SK-N-SH (cell line): ENCODE results near the gene MAP3K12. TPM values are rescaled to one million over a fixed set of nuclear protein-coding genes. Genes with fewer than 3 reads are reported as not detected.

Experiments
- CTCF ChIA-PET: fragments of 300-600, 350-600 bp; formaldehyde crosslinking; extraction: SDS; loops from one replicate; lab custom pipeline; 2021; lab: Yijun Ruan, JAX
- POLR2A ChIA-PET: fragments of 350-600 bp; sonication (Branson Sonifier 250); formaldehyde crosslinking; extraction: SDS; loops from one replicate; lab custom pipeline; 2020; ENCODE audit warnings: antibody characterized with exemption, inconsistent platforms; lab: Yijun Ruan, JAX
- DNase-seq: peaks from one replicate; pipeline ENCODE4 v3.0.0; 2012
- H2AFZ ChIP-seq: fragments of 200-600 bp; sonication (generic); 2 replicates; pipeline ENCODE4 v1.8.1; 2016; ENCODE audit warnings: antibody characterized with exemption, mild to moderate bottlenecking, low read depth
- H3F3A ChIP-seq: fragments of 200-600 bp; sonication (generic); replicated peaks from 2 replicates; pipeline ENCODE3; 2016; ENCODE audit warnings: antibody characterized with exemption, mild to moderate bottlenecking; ENCODE audit not compliant: insufficient read depth
- H3K27ac ChIP-seq, 2 experiments: fragments of 200-500 bp in 1 of 2; fragments of 200-600 bp in 1 of 2; sonication (Bioruptor generic) in 1 of 2; sonication (generic), shearing (Covaris generic) in 1 of 2; 2 replicates each; pipeline versions ENCODE4 v1.5.1 to v1.6.1; 2014 to 2016; ENCODE audit warnings: low read depth in 2 of 2, inconsistent platforms in 1 of 2, low read length in 1 of 2, mild to moderate bottlenecking in 1 of 2, mixed read lengths in 1 of 2
- H3K27me3 ChIP-seq: fragments of 200-600 bp; sonication (generic), shearing (Covaris generic); 2 replicates; pipeline ENCODE4 v1.6.1; 2016; ENCODE audit warnings: mixed run types; ENCODE audit not compliant: insufficient read depth
- H3K36me3 ChIP-seq, 2 experiments: fragments of 200-500 bp in 1 of 2; fragments of 200-600 bp in 1 of 2; sonication (Bioruptor generic) in 1 of 2; sonication (generic) in 1 of 2; replicated peaks in 1 of 2; 2 replicates each; pipeline versions ENCODE3 to v1.5.1; 2014 to 2016; ENCODE audit warnings: low read length in 1 of 2, mild to moderate bottlenecking in 1 of 2; ENCODE audit not compliant: insufficient read depth in 2 of 2, control insufficient read depth in 1 of 2
- H3K4me1 ChIP-seq, 2 experiments: fragments of 200-500 bp in 1 of 2; fragments of 200-600 bp in 1 of 2; sonication (Bioruptor generic) in 1 of 2; sonication (generic), shearing (Covaris generic) in 1 of 2; 2 replicates each; pipeline versions ENCODE4 v1.5.1 to v1.6.1; 2014 to 2016; ENCODE audit warnings: low read depth in 1 of 2, low read length in 1 of 2, mixed run types in 1 of 2; ENCODE audit not compliant: insufficient read depth in 2 of 2, control insufficient read depth in 1 of 2
- H3K4me2 ChIP-seq: fragments of 200-600 bp; sonication (generic), shearing (Covaris generic); 2 replicates; pipeline ENCODE4 v1.6.1; 2017; ENCODE audit warnings: mixed run types
- H3K4me3 ChIP-seq, 2 experiments: fragments of 200-500 bp in 1 of 2; fragments of 200-600 bp in 1 of 2; sonication (Bioruptor generic) in 1 of 2; sonication (generic), shearing (Covaris generic) in 1 of 2; 2 replicates each; pipeline versions ENCODE4 v1.5.1 to v1.8.1; 2014 to 2016; ENCODE audit warnings: low read depth in 2 of 2, inconsistent platforms in 1 of 2, low read length in 1 of 2, mild to moderate bottlenecking in 1 of 2, mixed read lengths in 1 of 2, moderate library complexity in 1 of 2
- H3K79me2 ChIP-seq: fragments of 200-600 bp; sonication (generic); 2 replicates; pipeline ENCODE4 v1.8.1; 2017; ENCODE audit warnings: mild to moderate bottlenecking; ENCODE audit not compliant: insufficient read depth
- H3K9ac ChIP-seq: fragments of 200-600 bp; sonication (generic); 2 replicates; pipeline ENCODE4 v1.6.1; 2017; ENCODE audit warnings: mixed run types
- H3K9me2 ChIP-seq: fragments of 200-600 bp; sonication (generic); 2 replicates; pipeline ENCODE4 v1.6.1; 2017; ENCODE audit warnings: mixed run types
- H3K9me3 ChIP-seq: fragments of 200-600 bp; sonication (generic); 2 replicates; pipeline ENCODE4 v1.6.1; 2017; ENCODE audit warnings: mixed run types, mild to moderate bottlenecking, moderate library complexity
- H4K20me1 ChIP-seq: fragments of 200-600 bp; sonication (generic); 2 replicates; pipeline ENCODE4 v1.6.1; 2017; ENCODE audit warnings: mild to moderate bottlenecking, mixed run types; ENCODE audit not compliant: insufficient read depth
- CTCF ChIP-seq: fragments of 200-600 bp; sonication (generic); IDR thresholded peaks from 2 replicates; pipeline ENCODE4 v1.6.1; 2017; ENCODE audit warnings: antibody characterized with exemption, mild to moderate bottlenecking, moderate library complexity
- ELF1 ChIP-seq: IDR thresholded peaks from 2 replicates; pipeline ENCODE4 v1.4.0; 2012
- EZH2phosphoT487 ChIP-seq: fragments of 200-600 bp; sonication (generic); IDR thresholded peaks from 2 replicates; pipeline ENCODE4 v1.6.1; 2017; ENCODE audit warnings: low read depth, mixed run types, mild to moderate bottlenecking, antibody characterized with exemption, moderate library complexity, borderline replicate concordance
- FOSL2 ChIP-seq: IDR thresholded peaks from 2 replicates; pipeline ENCODE4 v1.4.0; 2012; ENCODE audit warnings: low read depth, mild to moderate bottlenecking, moderate library complexity, borderline replicate concordance
- FOXJ3 ChIP-seq: sonication (generic); formaldehyde crosslinking; IDR thresholded peaks from 2 replicates; pipeline ENCODE4 v1.5.1; 2020; ENCODE audit warnings: mild to moderate bottlenecking, missing genetic modification reagents
- GABPA ChIP-seq: IDR thresholded peaks from 2 replicates; pipeline ENCODE4 v1.4.0; 2012; ENCODE audit warnings: low read depth, mild to moderate bottlenecking
- GATA2 ChIP-seq: sonication (generic); formaldehyde crosslinking; IDR thresholded peaks from 2 replicates; pipeline ENCODE4 v1.5.0; 2020; ENCODE audit warnings: mild to moderate bottlenecking, missing genetic modification reagents
- JUND ChIP-seq: IDR thresholded peaks from 2 replicates; pipeline ENCODE4 v1.4.0; 2012
- MAX ChIP-seq: IDR thresholded peaks from 2 replicates; pipeline ENCODE4 v1.4.0; 2012; ENCODE audit warnings: low read depth
- MEF2A ChIP-seq: IDR thresholded peaks from 2 replicates; pipeline ENCODE4 v1.4.0; 2012; ENCODE audit warnings: low read depth, borderline replicate concordance
- POLR2AphosphoS5 ChIP-seq: IDR thresholded peaks from 2 replicates; pipeline ENCODE4 v1.6.1; 2012; ENCODE audit warnings: low read depth, low read length
- RCOR1 ChIP-seq: fragments of 150-350 bp; IDR thresholded peaks from 2 replicates; pipeline ENCODE4 v1.6.1; 2017; ENCODE audit warnings: antibody characterized with exemption, low read length
- REST ChIP-seq: IDR thresholded peaks from 2 replicates; pipeline ENCODE4 v1.6.1; 2012; ENCODE audit warnings: mild to moderate bottlenecking, low read depth, low read length, moderate library complexity
- TAF1 ChIP-seq: IDR thresholded peaks from 2 replicates; pipeline ENCODE4 v1.6.1; 2012; ENCODE audit warnings: low read depth, mild to moderate bottlenecking, low read length, moderate library complexity, borderline replicate concordance
- TCF12 ChIP-seq: IDR thresholded peaks from 2 replicates; pipeline ENCODE4 v1.4.0; 2012
- TEAD4 ChIP-seq: IDR thresholded peaks from 2 replicates; pipeline ENCODE4 v1.4.0; 2012; ENCODE audit warnings: mild to moderate bottlenecking, borderline replicate concordance; ENCODE audit not compliant: insufficient read depth
- USF1 ChIP-seq: IDR thresholded peaks from 2 replicates; pipeline ENCODE4 v1.4.0; 2012; ENCODE audit warnings: low read depth, borderline replicate concordance
- USF2 ChIP-seq: fragments of 150-350 bp; IDR thresholded peaks from 2 replicates; pipeline ENCODE4 v1.6.1; 2017; ENCODE audit warnings: antibody characterized with exemption, low read length, low read depth, borderline replicate concordance
- YY1 ChIP-seq: IDR thresholded peaks from 2 replicates; pipeline ENCODE4 v1.4.0; 2012; ENCODE audit warnings: low read depth, mild to moderate bottlenecking
- WGBS: methylation state at CpG from one replicate; pipeline ENCODE4 v1.1.6; 2017; ENCODE audit warnings: low lambda C conversion rate; 5-methylcytosine and 5-hydroxymethylcytosine counted together
- polyA plus RNA-seq, 3 experiments: library from polyadenylated mRNA; depleted of rRNA; stranded (reverse); fragments of >200 nt; gene quantifications; 2 replicates each; pipeline ENCODE4 v1.2.3, GENCODE V29; 2012

MAP3K12 gene
- polyA plus RNA-seq, 1 of the 3 experiments (the other 2 are of a cell fraction) = 57.6 TPM

- TF ChIP-seq GATA2 (CRISPR knock-in tag) = no peak
- no peak for TF ChIP-seq TAF1
- no peak for TF ChIP-seq FOSL2
- TF ChIP-seq MAX = no peak
- no peak for TF ChIP-seq YY1
- no peak for TF ChIP-seq TCF12
- POLR2A ChIA-PET = no interaction called here
Measured at GRCh38 chr12:53498235-53498630, 1.0 kb downstream of the MAP3K12 start.

GRCh38 chr12:53497461-53497860 lies 1.8 kb downstream of the MAP3K12 start:
- peaks cover 20% of the 10 kb centered on the region for H3F3A ChIP-seq
- no peak for DNase-seq
- peaks cover 20 to 47% of the 10 kb centered on the region in 2 experiments for H3K4me1 ChIP-seq
- no peak overlapping the region for H2AFZ ChIP-seq
- no peaks in the 10 kb centered on the region for H3K9me3 ChIP-seq
- CTCF ChIA-PET = interaction anchor here (0.9 to 8.2 kb wide), 7 partner anchors 11 to 199 kb away, joined by 3 to 46 read pairs (median 5); partner anchors contain the start of gene AAAS
- H3K4me3 ChIP-seq = no peak overlapping the region
- peaks cover 43% of the 10 kb centered on the region for H3K79me2 ChIP-seq
- 81% methylated on average over 3 of the region's 3 CpGs for WGBS
- H3K9me2 ChIP-seq = no peaks in the 10 kb centered on the region
- H3K27me3 ChIP-seq = no peaks in the 10 kb centered on the region
- H3K36me3 ChIP-seq = peaks cover 3 to 5% of the 10 kb centered on the region in 2 experiments
- no peaks in the 10 kb centered on the region for H4K20me1 ChIP-seq
- H3K9ac ChIP-seq = no peak overlapping the region
- no peak overlapping the region; a peak in 1 of 4 replicates for H3K27ac ChIP-seq
- 0 out of 2 replicates have a peak overlapping the region, but pooled peaks have one; percentile 15 for H3K4me2 ChIP-seq
- POLR2A ChIA-PET = no interaction called here
- TF ChIP-seq GABPA = no peak
- TF ChIP-seq EZH2phosphoT487 = no peak
- no peak for TF ChIP-seq FOXJ3 (CRISPR knock-in tag)
- no peak for TF ChIP-seq TEAD4
- TF ChIP-seq USF2 = no peak
- no peak for TF ChIP-seq JUND
- TF ChIP-seq TAF1 = no peak
- no peak for TF ChIP-seq MEF2A
- TF ChIP-seq CTCF = no peak
- TF ChIP-seq USF1 = no peak
- no peak for TF ChIP-seq REST
- no peak for TF ChIP-seq ELF1
- TF ChIP-seq RCOR1 = no peak
- TF ChIP-seq POLR2AphosphoS5 = no peak

More at GRCh38 chr12:53498235-53498630, 1.0 kb downstream of the MAP3K12 start:
- Histone ChIP-seq H3K27me3 (no peaks in the 10 kb centered on the region), H3K4me1 (peaks cover 27 to 54% of the 10 kb centered on the region in 2 experiments), H3K36me3 (peaks cover 5 to 6% of the 10 kb centered on the region in 2 experiments), H3K27ac (peak overlapping the region in 1 of 2 experiments; percentile 88; a peak in 1 of 4 replicates), H3K9me2 (no peaks in the 10 kb centered on the region), H3F3A (peaks cover 20% of the 10 kb centered on the region), H3K79me2 (peaks cover 48% of the 10 kb centered on the region), H3K9me3 (no peaks in the 10 kb centered on the region), H2AFZ (no peak overlapping the region), H4K20me1 (no peaks in the 10 kb centered on the region), H3K4me3 (peak overlapping the region; percentile 52 to 72), H3K4me2 (peak overlapping the region; percentile 88), H3K9ac (peak overlapping the region; percentile 30; the same call in 1 of the 2 replicates)
- CTCF ChIA-PET = interaction anchor here (0.9 to 8.2 kb wide), 10 partner anchors 11 to 286 kb away, joined by 3 to 46 read pairs (median 5); partner anchors contain the start of genes AAAS and NPFF
- DNase-seq = no peak
- 88% methylated on average over 2 of the region's 2 CpGs for WGBS
